ENCODE measurements around the gene CTAGE9. TPM values are rescaled to one million over a fixed set of nuclear protein-coding genes. Genes with fewer than 3 reads are reported as not detected.

Gene CTAGE9
- total and polyA plus RNA-seq, 2 of the 8 experiments (the other 6 are each of a cell fraction or from before 2014, with no cell fraction given), result not detected

DNA sequence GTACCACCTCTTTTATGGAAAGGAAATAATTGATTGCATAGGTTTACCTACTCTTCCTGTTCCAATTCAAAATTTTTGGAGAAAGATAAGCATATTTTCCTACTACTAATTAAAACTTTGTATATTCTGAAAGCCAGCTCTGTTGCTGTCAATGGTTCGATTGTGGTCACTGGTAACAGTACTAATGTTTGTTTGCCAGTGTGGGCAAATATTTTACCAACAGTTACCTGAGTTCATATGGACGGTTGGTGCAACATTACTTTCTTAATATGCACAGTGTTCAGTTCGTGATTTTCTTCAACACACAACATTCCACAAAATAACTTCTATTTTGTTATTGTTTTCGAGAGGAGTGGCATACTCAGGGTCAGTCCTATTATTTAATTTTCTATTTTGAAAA, 17.1 kb upstream of the CTAGE9 start:
- H3K9ac ChIP-seq (replicated peaks in 1 of 4; ENCODE audit: extremely low read depth in 1 of 4, low read depth in 3 of 4, low read length in 3 of 4), result no peak overlapping the region
- H4K20me1 ChIP-seq (replicated peaks in 1 of 2; ENCODE audit: control insufficient read depth in 1 of 2, insufficient read depth in 2 of 2, low read length in 2 of 2), result no peaks in the 10 kb centered on the region
- no peak overlapping the region for H2BK120ac ChIP-seq (replicated peaks; ENCODE audit: low read depth, low read length)
- ChIA-PET CTCF (ENCODE audit: partially characterized antibody) (interaction anchor here (1.0 kb wide), 1 partner anchor 39 kb away, joined by 3 read pairs; no protein-coding TSS in a partner anchor), POLR2A (ENCODE audit: partially characterized antibody) (no interaction called here)
- no peak overlapping the region for H2BK5ac ChIP-seq (ENCODE audit: low read depth, low read length)
- H3K4me1 ChIP-seq (replicated peaks in 1 of 4; ENCODE audit: control insufficient read depth in 3 of 4, insufficient read depth in 4 of 4, low read length in 3 of 4), result no peaks in the 10 kb centered on the region
- FAIRE-seq (no peak), DNase-seq (ENCODE audit: low read depth in 1 of 2, low spot score in 2 of 2) (no peak)
- H3K14ac ChIP-seq (ENCODE audit: insufficient read length), result no peak overlapping the region
- no peak overlapping the region for H2AFZ ChIP-seq (ENCODE audit: low read length)
- no peak overlapping the region for H2BK15ac ChIP-seq (ENCODE audit: low read length)
- no peak overlapping the region for H2AK5ac ChIP-seq (ENCODE audit: low read depth, low read length)
- H2BK20ac ChIP-seq (ENCODE audit: low read length), result no peak overlapping the region
- H3K4me3 ChIP-seq (ENCODE audit: extremely low read depth in 1 of 4, insufficient read depth in 2 of 4, low read depth in 3 of 4, low read length in 4 of 4), result no peak overlapping the region
- H3K79me1 ChIP-seq (ENCODE audit: low read depth, low read length), result no peaks in the 10 kb centered on the region
- no peak overlapping the region for H3K27ac ChIP-seq (ENCODE audit: low read depth, low read length)
- 95% methylated on average over 4 of the region's 4 CpGs; no CpG with 5 or more reads in 1 of the 2 experiments for WGBS, 2 experiments (ENCODE audit: extremely low coverage in 1 of 2, insufficient coverage in 1 of 2, insufficient read length in 1 of 2, insufficient replicate concordance in 2 of 2, low coverage in 1 of 2, low lambda C conversion rate in 2 of 2, missing lambda C conversion rate in 1 of 2)
- H3K4me2 ChIP-seq (ENCODE audit: insufficient read depth in 1 of 2, low read depth in 2 of 2, low read length in 2 of 2), result no peak overlapping the region
- H3K56ac ChIP-seq (replicated peaks; ENCODE audit: insufficient read length, low read depth, low read length), result no peak overlapping the region
- H4K8ac ChIP-seq (ENCODE audit: extremely low read depth, insufficient read depth, low read length), result no peak overlapping the region
- no peaks in the 10 kb centered on the region for H3K27me3 ChIP-seq (replicated peaks in 1 of 4; ENCODE audit: control insufficient read depth in 3 of 4, extremely low read depth in 1 of 4, insufficient read depth in 3 of 4, low read length in 3 of 4)
- no peak overlapping the region for H3K23ac ChIP-seq (ENCODE audit: insufficient read length)
- H4K91ac ChIP-seq (replicated peaks; ENCODE audit: insufficient read length, low read length), result no peak overlapping the region
- H3K4ac ChIP-seq (replicated peaks; ENCODE audit: insufficient read length, low read depth, low read length), result no peak overlapping the region
- H3K18ac ChIP-seq (ENCODE audit: extremely low read depth, low read length), result no peak overlapping the region
- H4K5ac ChIP-seq (ENCODE audit: insufficient read length, low read depth, low read length), result no peak overlapping the region
- no peak overlapping the region for H2BK12ac ChIP-seq (ENCODE audit: low read depth, low read length)
- H3K79me2 ChIP-seq (ENCODE audit: control insufficient read depth in 1 of 2, insufficient read depth in 2 of 2, low read length in 2 of 2), result no peaks in the 10 kb centered on the region
- no peaks in the 10 kb centered on the region for H3K36me3 ChIP-seq (ENCODE audit: control insufficient read depth in 2 of 4, insufficient read depth in 4 of 4, low read length in 3 of 4)
- peaks cover 0 to 10% of the 10 kb centered on the region in 2 experiments; a peak in 1 of 4 replicates for H3K9me3 ChIP-seq (ENCODE audit: insufficient read depth in 2 of 2, low read depth in 1 of 2, low read length in 1 of 2)
- no peaks in the 10 kb centered on the region for H3K23me2 ChIP-seq (ENCODE audit: low read depth, low read length)
- TF ChIP-seq POLR2A (IDR thresholded peaks at IDR 0.05; ENCODE audit: control extremely low read depth in 1 of 2, low read depth in 2 of 2, low read length in 2 of 2) (no peak), BCL11A (IDR thresholded peaks at IDR 0.05; ENCODE audit: low read depth in 2 of 2, low read length in 2 of 2) (no peak), RFX5 (IDR thresholded peaks at IDR 0.05; ENCODE audit: borderline replicate concordance, low read depth, low read length) (no peak), KDM4A (IDR thresholded peaks at IDR 0.05; ENCODE audit: low read depth, low read length, severe bottlenecking) (no peak), JUND (IDR thresholded peaks at IDR 0.05; ENCODE audit: low read length) (no peak), HDAC2 (IDR thresholded peaks at IDR 0.05; ENCODE audit: borderline replicate concordance in 1 of 2, low read depth in 2 of 2, low read length in 2 of 2) (no peak), SIN3A (conservative IDR thresholded peaks at IDR 0.05 in 1 of 2, IDR thresholded peaks at IDR 0.05 in 1 of 2; ENCODE audit: low read depth in 1 of 2, low read length in 2 of 2) (no peak), CBX8 (IDR thresholded peaks at IDR 0.05; ENCODE audit: borderline replicate concordance, low read depth, low read length) (no peak), MAFK (IDR thresholded peaks at IDR 0.05; ENCODE audit: low read depth, low read length) (no peak)
